Measurements from ENCODE around the gene USH2A.

GRCh38 chr1:215606036-215606435 is 817.2 kb downstream of the USH2A start:
- TF ChIP-seq CTCF (IDR thresholded peaks at IDR 0.05; ENCODE audit: poor library complexity, severe bottlenecking): no peak
- no peak for TF ChIP-seq SMC3 (conservative IDR thresholded peaks at IDR 0.05; ENCODE audit: poor library complexity)
- TF ChIP-seq EP300 (conservative IDR thresholded peaks at IDR 0.05; ENCODE audit: poor library complexity, severe bottlenecking): no peak
- TF ChIP-seq EZH2 (IDR thresholded peaks at IDR 0.05; ENCODE audit: borderline replicate concordance, insufficient read depth, low read length, poor library complexity, severe bottlenecking): no peak
- TF ChIP-seq REST (IDR thresholded peaks at IDR 0.05; ENCODE audit: borderline replicate concordance): no peak
- no peak for TF ChIP-seq TAF1 (IDR thresholded peaks at IDR 0.05; ENCODE audit: low read depth)
- TF ChIP-seq POLR2AphosphoS5 (IDR thresholded peaks at IDR 0.05): no peak
- no peak for TF ChIP-seq MXI1 (conservative IDR thresholded peaks at IDR 0.05; ENCODE audit: poor library complexity, severe bottlenecking)
- TF ChIP-seq RAD21 (conservative IDR thresholded peaks at IDR 0.05): no peak
